SK-N-MC (cell line): ENCODE data around the gene MDM1.

Experiments
- DNase-seq: peaks from one replicate; pipeline ENCODE4 v3.0.0-alpha.2; 2011; ENCODE audit warnings: low read depth, low spot score
- H3K27ac ChIP-seq: fragments of 200-600 bp; sonication (generic); 2 replicates; pipeline ENCODE4 v1.5.1; 2016; ENCODE audit warnings: mixed run types
- H3K36me3 ChIP-seq: fragments of 200-600 bp; sonication (generic); 2 replicates; pipeline ENCODE4 v1.6.1; 2017; ENCODE audit warnings: antibody characterized with exemption, low read length, mixed read lengths; ENCODE audit not compliant: insufficient read depth
- H3K4me3 ChIP-seq: fragments of 200-600 bp; sonication (generic); 2 replicates; pipeline ENCODE4 v1.5.1; 2016
- H3K9ac ChIP-seq: fragments of 200-600 bp; sonication (generic); 2 replicates; pipeline ENCODE4 v1.8.0; 2017; ENCODE audit warnings: mixed run types, mixed read lengths; ENCODE audit not compliant: insufficient read length
- H3K9me3 ChIP-seq: fragments of 200-600 bp; sonication (generic); 2 replicates; pipeline ENCODE4 v1.6.1; 2017; ENCODE audit warnings: low read depth, mild to moderate bottlenecking, antibody characterized with exemption, low read length, moderate library complexity, mixed read lengths
- EZH2 ChIP-seq: fragments of 200-600 bp; sonication (generic); IDR thresholded peaks from one replicate; pipeline ENCODE4 v1.6.1; 2017; ENCODE audit warnings: antibody characterized with exemption
- FOXP2 ChIP-seq: optimal IDR thresholded peaks from 2 replicates; pipeline ENCODE3; 2011; ENCODE audit warnings: mild to moderate bottlenecking, moderate library complexity; ENCODE audit not compliant: insufficient read depth; ENCODE audit errors: extremely low read length, control extremely low read depth
- POLR2AphosphoS5 ChIP-seq: IDR thresholded peaks from 2 replicates; pipeline ENCODE4 v1.6.1; 2012; ENCODE audit warnings: mild to moderate bottlenecking, low read depth, low read length, borderline replicate concordance

MDM1 gene

GRCh38 chr12:68246350-68246749 is 85.8 kb downstream of the MDM1 start:
- no peak overlapping the region for H3K9ac ChIP-seq
- TF ChIP-seq FOXP2 (no peak), EZH2 (no peak), POLR2AphosphoS5 (no peak)
- no peaks in the 10 kb centered on the region for H3K9me3 ChIP-seq
- no peak overlapping the region for H3K27ac ChIP-seq
- DNase-seq, result no peak
- H3K36me3 ChIP-seq, result no peaks in the 10 kb centered on the region
- H3K4me3 ChIP-seq, result no peak overlapping the region

GRCh38 chr12:68245180-68246021 is 86.8 kb downstream of the MDM1 start:
- Histone ChIP-seq H3K9ac (peak overlapping the region; percentile 19), H3K27ac (no peak overlapping the region), H3K9me3 (no peaks in the 10 kb centered on the region), H3K36me3 (no peaks in the 10 kb centered on the region), H3K4me3 (peak overlapping the region; percentile 23; the same call in 1 of the 2 replicates)
- TF ChIP-seq POLR2AphosphoS5, result no peak
- TF ChIP-seq FOXP2, result no peak
- no peak for TF ChIP-seq EZH2
- DNase-seq, result no peak
